SKM-1 (cell line): ENCODE measurements around the gene TLX3.
A peak's percentile ranks its signal among the peaks of the same experiment; 100 is the strongest.
"Not testable (repeated sequence)": the region's sequence is repeated elsewhere in the genome, so short reads cannot be mapped to it uniquely, and the experiment has no call there.

Experiments used
- DNase-seq: peaks from one replicate; lab custom pipeline; 2025; ENCODE audit not compliant: unreplicated experiment; lab: John Stamatoyannopoulos, UW

The TLX3 gene

GRCh38 chr5:171322527-171322926 is 13.5 kb downstream of the TLX3 start:
- no peak for DNase-seq

- DNase-seq, result no peak
Measured at GRCh38 chr5:171323007-171323406, 14.0 kb downstream of the TLX3 start.

GRCh38 chr5:171323806-171324632 is 15.0 kb downstream of the TLX3 start:
- DNase-seq, result no peak

GRCh38 chr5:171330021-171330420 is 21.0 kb downstream of the TLX3 start:
- no peak for DNase-seq

GRCh38 chr5:171335616-171336015 is 26.6 kb downstream of the TLX3 start:
- no peak for DNase-seq

GRCh38 chr5:171336521-171337209 is 27.6 kb downstream of the TLX3 start:
- peak; percentile 26 for DNase-seq

- no peak for DNase-seq
Measured at GRCh38 chr5:171337210-171337569, 28.1 kb downstream of the TLX3 start.

- DNase-seq, result no peak
Measured at GRCh38 chr5:171340042-171340441, 31.0 kb downstream of the TLX3 start.

GRCh38 chr5:171340491-171340890 is 31.4 kb downstream of the TLX3 start:
- no peak for DNase-seq

GRCh38 chr5:171342362-171343111 is 33.5 kb downstream of the TLX3 start:
- DNase-seq, result peak; percentile 61

GRCh38 chr5:171344936-171345608 is 36.0 kb downstream of the TLX3 start:
- no peak for DNase-seq

GRCh38 chr5:171351536-171352073 is 42.6 kb downstream of the TLX3 start:
- no peak for DNase-seq

- no peak for DNase-seq
Measured at GRCh38 chr5:171355302-171355724, 46.3 kb downstream of the TLX3 start.

- DNase-seq, result no peak
Measured at GRCh38 chr5:171357843-171358242, 48.8 kb downstream of the TLX3 start.

GRCh38 chr5:171361151-171361550 is 52.1 kb downstream of the TLX3 start:
- not testable (repeated sequence) for DNase-seq
